ENCODE data around the gene MPV17L.
"Not testable (repeated sequence)": the region's sequence is repeated elsewhere in the genome, so short reads cannot be mapped to it uniquely, and the experiment has no call there.

The MPV17L gene

DNA sequence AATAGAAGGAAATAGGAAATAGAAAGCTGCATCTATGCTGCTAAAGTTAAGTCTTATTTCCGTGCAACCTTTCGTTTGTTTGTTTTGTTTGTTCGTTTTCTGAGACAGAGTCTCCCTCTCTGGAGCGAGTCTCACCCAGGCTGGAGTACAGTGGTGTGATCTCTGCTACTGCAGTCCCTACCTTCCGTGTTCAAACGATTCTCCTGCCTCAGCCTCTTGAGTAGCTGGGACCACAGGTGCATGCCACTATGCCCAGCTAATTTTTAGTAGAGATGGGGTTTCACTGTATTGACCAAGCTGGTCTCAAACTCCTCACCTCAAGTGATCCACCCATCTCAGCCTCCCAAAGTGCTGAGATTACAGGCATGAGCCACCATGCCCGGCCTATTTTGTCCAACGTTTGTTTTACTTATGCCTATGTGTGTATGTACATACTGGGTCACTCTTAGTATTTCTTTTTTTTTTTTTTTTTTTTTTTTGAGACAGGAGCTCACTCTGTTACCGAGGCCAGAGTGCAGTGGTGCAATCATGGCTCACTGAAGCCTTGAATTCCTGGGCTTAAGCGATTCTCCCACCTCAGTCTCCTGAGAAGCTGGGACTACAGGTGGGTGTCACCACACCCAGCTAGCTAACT, 55.7 kb downstream of the MPV17L start:
- DNase-seq (ENCODE audit: low read depth in 2 of 2) = no peak

DNA sequence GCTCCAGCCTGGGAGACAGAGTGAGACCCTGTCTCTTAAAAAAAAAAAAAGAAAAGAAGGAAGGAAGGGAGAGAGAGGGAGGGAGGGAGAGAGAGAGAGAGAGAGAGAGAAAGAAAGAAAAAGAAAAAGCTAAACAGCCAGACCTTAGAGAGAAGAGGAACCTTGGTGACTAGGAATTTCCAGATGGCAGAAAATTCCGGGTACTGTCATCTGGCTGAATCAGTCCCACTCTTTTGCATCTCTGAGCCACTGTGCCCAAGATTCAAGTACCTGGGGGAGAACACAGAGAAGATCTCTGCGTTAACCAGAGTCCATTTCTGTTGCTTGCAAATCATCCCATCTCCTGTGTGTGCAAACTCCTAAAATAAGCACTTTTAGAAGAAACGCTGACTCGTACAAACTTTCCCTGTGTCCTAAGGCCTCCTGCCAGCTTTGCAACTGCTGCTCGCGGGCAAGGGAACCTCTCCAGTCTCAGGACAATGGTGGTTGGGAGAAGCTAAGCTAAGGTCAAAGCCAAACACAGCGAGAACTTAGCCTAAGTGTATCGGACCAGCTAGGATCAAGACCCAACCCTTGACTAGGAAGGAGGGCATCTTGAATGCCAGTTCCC, 56.8 kb downstream of the MPV17L start:
- no peak for DNase-seq (ENCODE audit: low read depth in 2 of 2)

DNA sequence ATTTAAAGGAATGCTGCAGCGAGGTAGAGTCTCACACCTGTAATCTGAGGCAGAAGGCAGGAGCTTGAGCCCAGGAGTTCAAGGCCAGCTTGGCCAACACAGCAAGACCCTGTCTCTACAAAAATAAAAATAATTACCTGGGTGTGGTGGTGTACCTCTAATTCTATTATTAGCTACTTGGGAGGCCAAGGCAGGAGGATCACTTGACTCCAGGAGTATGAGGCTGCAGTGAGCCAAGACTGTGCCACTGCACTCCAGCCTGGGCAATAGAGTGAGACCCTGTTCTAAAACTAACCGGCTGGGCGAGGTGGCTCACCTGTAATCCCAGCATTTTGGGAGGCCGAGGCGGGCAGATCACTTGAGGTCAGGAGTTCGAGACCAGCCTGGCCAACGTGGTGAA, 57.7 kb downstream of the MPV17L start:
- DNase-seq (ENCODE audit: low read depth in 2 of 2) = not testable (repeated sequence)

DNA sequence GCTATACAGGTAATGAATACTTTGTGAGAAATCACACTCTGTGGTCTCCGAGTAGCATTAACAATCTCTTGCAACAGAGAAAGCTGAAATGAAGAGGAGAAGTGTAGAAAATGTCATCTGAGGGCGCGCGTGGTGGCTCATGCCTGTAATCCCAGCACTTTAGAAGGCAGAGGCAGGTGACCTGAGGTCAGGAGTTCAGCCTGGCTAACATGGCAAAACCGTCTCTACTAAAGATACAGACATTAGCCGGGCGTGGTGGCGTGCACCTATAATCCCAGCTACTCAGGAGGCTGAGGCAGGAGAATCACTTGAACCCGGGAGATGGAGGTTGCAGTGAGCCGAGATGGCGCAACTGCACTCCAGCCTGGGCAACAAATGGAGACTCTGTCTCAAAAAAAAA, 59.4 kb downstream of the MPV17L start:
- DNase-seq (ENCODE audit: low read depth in 2 of 2) = not testable (repeated sequence)

DNA sequence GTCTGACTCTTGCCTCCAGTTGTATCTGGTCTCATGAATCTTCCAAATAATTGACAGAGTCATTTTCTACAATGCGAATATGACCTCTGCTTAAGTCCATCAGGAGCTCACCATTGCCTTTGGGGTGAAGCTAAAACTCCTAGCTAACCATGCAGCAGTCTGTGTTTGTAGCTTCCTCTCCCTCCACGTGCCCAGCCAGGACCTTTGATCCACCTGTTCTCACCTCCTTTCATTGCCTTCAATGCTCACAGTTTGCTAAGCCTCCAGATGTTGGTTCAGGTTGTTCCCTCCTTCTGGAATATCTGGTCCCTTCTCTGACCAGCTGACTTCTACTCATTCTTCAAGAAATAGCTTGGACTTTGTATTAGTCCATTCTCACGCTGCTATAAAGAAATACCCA, 61.8 kb downstream of the MPV17L start:
- no peak for DNase-seq (ENCODE audit: low read depth in 2 of 2)

DNA sequence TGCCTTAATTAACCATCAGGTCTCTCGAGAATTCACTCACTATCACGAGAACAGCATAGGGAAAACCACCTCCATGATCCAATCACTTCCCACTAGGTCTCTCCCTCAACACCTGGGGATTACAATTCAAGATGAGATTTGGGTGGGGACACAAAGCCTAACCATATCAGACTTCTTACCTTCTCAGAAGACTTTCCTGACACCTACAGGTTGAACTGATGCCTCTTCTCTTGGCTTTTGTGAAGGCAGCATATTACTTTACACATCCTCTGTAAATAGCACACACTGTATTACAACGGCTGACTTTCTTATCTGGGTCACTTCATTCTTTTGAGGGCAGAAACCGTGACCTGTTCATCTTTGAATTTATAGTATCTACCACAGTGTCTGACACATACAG, 62.4 kb downstream of the MPV17L start:
- DNase-seq (ENCODE audit: low read depth in 2 of 2) = no peak

DNA sequence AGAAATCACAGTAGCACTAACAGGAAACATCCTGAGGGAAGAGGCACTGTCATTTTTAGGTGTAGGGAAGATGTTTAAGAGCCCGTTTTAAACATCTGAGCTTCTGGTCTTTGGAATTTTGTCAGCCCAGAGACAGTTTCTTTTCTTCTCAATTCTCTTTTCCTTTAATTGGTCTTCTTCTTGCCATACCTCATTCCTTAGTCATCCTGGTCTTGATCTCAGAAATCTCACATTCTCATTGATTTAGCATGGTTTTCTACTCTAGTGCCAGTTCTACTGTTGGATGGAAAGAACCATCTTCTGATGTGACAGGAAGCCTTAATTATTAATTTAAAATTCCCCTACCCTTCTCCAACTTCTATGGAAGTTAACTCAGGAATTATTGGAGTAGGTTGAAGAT, 64.2 kb downstream of the MPV17L start:
- DNase-seq (ENCODE audit: low read depth in 2 of 2) = no peak

DNA sequence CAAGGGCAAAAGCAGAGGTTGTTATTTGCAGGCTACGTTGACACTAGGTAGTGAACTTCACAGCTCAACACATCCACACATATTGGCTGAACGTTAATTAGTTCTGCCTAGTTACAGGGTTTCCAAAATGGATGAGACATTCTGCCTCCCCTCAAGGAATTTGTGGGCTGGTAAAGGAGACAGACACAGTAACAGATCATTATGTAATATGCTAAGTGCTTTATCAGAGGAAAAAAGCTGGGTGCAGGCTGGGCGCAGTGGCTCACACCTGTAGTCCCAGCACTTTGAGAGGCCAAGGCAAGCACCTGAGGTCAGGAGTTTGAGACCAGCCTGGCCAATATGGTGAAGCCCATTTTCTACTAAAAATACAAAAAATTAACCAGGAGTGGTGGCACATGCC, 65.0 kb downstream of the MPV17L start:
- DNase-seq (ENCODE audit: low read depth in 2 of 2) = no peak

DNA sequence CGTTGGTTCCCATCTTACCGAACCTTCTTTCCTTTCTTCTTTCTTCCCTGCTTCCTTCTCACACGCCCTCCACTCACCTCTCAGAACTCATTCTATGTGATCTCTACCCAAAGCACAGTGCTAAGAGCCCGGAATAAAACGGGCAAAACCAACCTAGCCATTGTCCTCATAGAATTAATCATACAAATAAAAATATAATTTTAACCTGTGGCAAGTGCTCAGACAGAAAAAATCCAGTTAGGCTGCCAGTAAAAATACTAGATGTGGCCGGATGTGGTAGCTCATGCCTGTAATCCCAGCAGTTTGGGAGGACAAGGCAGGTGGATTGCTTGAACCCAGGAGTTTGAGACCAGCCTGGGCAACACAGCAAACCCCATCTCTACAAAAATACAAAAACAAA, 65.8 kb downstream of the MPV17L start:
- DNase-seq (ENCODE audit: low read depth in 2 of 2) = no peak

Data from stimulated activated CD8-positive, alpha-beta memory T cell treated with anti-CD3 and anti-CD28 coated beads, Interleukin-7, amount 100 ng/mL, for 1 hour (primary cell).